ENCODE data around the gene FAM32A.

GRCh38 chr19:16185123-16185767 is at the start of gene FAM32A:
- TF ChIP-seq CTCF (IDR thresholded peaks at IDR 0.05) (no peak), ZFX (IDR thresholded peaks at IDR 0.05; ENCODE audit: borderline replicate concordance) (no peak)

All from 22Rv1 (cell line).